Measurements from ENCODE around the gene CCR4. TPM values are rescaled to one million over a fixed set of nuclear protein-coding genes. Genes with fewer than 3 reads are reported as not detected.

The CCR4 gene
- total RNA-seq, 2 donors from 2014 or later = 0.14 to 1.2 TPM

Other genes with a start within 250 kb of the CCR4 start
- gene TRIM71, start 133.6 kb upstream of the CCR4 start, total RNA-seq = 10 to 100 TPM in 1 of 2 donors, not detected in 1; 11.1 TPM
- gene GLB1, start 145.5 kb downstream of the CCR4 start, total RNA-seq = 10 to 100 TPM; 49.5 to 77.5 TPM
- gene TMPPE, start 145.5 kb downstream of the CCR4 start, total RNA-seq = 1 to 10 TPM; 7.2 to 7.6 TPM
- gene CRTAP, start 162.4 kb downstream of the CCR4 start, total RNA-seq = 100 to 1,000 TPM; 182 to 229 TPM

Data from prostate gland (tissue), 2 donors.